H1 (cell line): Measurements from ENCODE around the gene MGAT4B. TPM values are rescaled to one million over a fixed set of nuclear protein-coding genes. Genes with fewer than 3 reads are reported as not detected.

Source experiments
- CEBPB ChIP-seq: IDR thresholded peaks from 2 replicates; pipeline ENCODE4 v1.6.1; 2012; ENCODE audit warnings: low read depth, low read length
- CHD7 ChIP-seq: fragments of 300-600 bp; sonication (generic); IDR thresholded peaks from 2 replicates; pipeline ENCODE4 v1.7.1; 2012; ENCODE audit warnings: low read length, moderate library complexity, mild to moderate bottlenecking, inconsistent platforms; ENCODE audit not compliant: insufficient replicate concordance
- CREB1 ChIP-seq: IDR thresholded peaks from 2 replicates; pipeline ENCODE4 v1.6.1; 2012; ENCODE audit warnings: inconsistent platforms
- E2F6 ChIP-seq: IDR thresholded peaks from 2 replicates; pipeline ENCODE4 v1.6.1; 2012; ENCODE audit warnings: inconsistent platforms
- KDM4A ChIP-seq: IDR thresholded peaks from one replicate; pipeline ENCODE4 v1.7.1; 2012; ENCODE audit warnings: low read depth, mild to moderate bottlenecking, moderate library complexity, low read length, inconsistent platforms; ENCODE audit not compliant: severe bottlenecking
- POLR2AphosphoS5 ChIP-seq: IDR thresholded peaks from 2 replicates; pipeline ENCODE4 v1.6.1; 2011; ENCODE audit warnings: low read depth, low read length
- RNF2 ChIP-seq: fragments of 200-900, 300-1000 bp; sonication (generic); IDR thresholded peaks from 2 replicates; pipeline ENCODE4 v1.7.1; 2016; ENCODE audit warnings: borderline replicate concordance, low read depth, mild to moderate bottlenecking, antibody characterized with exemption, low read length; ENCODE audit not compliant: poor library complexity, severe bottlenecking; ENCODE audit errors: missing control alignments
- TAF1 ChIP-seq: IDR thresholded peaks from 2 replicates; pipeline ENCODE4 v1.6.1; 2011; ENCODE audit warnings: mild to moderate bottlenecking, low read depth, low read length
- polyA plus RNA-seq, 7 experiments: library from polyadenylated mRNA; depleted of rRNA in 3 of 7; stranded (reverse) in 5 of 7; unstranded in 2 of 7; fragments of >200 nt in 5 of 7; fragments of 200-250 nt in 2 of 7; gene quantifications; 1 replicate in 5 of 7; 2 replicates in 1 of 7; 4 replicates in 1 of 7; pipeline versions ENCODE4 v1.2.1 to v1.2.3, GENCODE V29; 2011 to 2013; ENCODE audit warnings: missing spikeins in 2 of 7, mixed read lengths in 2 of 7
- total RNA-seq: library from RNA; stranded (reverse); fragmentation: NEBNext Ultra II Directional; extraction: Animal tissue kit (Norgen Biotek cat#: 25700); gene quantifications from 2 replicates; pipeline ENCODE4 v1.2.1, GENCODE V29; 2021
- TF ChIP-seq, protein P1 (sequence below), 3 experiments: IDR thresholded peaks; 1 replicate in 2 of 3; 2 replicates in 1 of 3; pipeline versions ENCODE4 v1.5.1 to v1.6.1; 2011; ENCODE audit warnings: low read length in 3 of 3, mild to moderate bottlenecking in 3 of 3, inconsistent platforms in 2 of 3, low read depth in 1 of 3, moderate library complexity in 1 of 3; ENCODE audit not compliant: insufficient read depth in 1 of 3; ENCODE audit errors: control extremely low read depth in 1 of 3

MGAT4B gene
- total and polyA plus RNA-seq, 2 of the 8 experiments (the other 6 are each of a cell fraction or from before 2014, with no cell fraction given): 116 to 128 TPM

DNA sequence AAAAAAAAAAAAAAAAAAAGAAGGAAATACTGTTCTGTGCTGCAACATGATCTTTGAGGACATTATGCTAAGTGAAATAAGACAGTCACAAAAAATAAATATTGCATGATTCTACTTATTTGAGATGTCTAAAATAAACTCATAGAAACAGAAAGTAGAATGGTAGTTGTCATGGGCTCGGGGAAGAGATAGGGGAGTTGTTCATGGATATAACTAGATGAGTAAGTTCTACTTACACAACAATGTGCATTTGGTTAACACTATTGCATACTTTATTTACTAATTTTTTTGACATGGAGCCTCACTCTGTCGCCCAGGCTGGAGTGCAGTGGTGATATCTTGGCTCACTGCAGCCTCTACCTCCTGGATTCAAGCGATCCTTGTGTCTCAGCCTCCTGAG lies 58.9 kb downstream of the MGAT4B start (continued):
- TF ChIP-seq CHD7: no peak
- no peak for TF ChIP-seq KDM4A
- no peak for TF ChIP-seq CREB1
- TF ChIP-seq RNF2: no peak
- TF ChIP-seq, protein P1, sequence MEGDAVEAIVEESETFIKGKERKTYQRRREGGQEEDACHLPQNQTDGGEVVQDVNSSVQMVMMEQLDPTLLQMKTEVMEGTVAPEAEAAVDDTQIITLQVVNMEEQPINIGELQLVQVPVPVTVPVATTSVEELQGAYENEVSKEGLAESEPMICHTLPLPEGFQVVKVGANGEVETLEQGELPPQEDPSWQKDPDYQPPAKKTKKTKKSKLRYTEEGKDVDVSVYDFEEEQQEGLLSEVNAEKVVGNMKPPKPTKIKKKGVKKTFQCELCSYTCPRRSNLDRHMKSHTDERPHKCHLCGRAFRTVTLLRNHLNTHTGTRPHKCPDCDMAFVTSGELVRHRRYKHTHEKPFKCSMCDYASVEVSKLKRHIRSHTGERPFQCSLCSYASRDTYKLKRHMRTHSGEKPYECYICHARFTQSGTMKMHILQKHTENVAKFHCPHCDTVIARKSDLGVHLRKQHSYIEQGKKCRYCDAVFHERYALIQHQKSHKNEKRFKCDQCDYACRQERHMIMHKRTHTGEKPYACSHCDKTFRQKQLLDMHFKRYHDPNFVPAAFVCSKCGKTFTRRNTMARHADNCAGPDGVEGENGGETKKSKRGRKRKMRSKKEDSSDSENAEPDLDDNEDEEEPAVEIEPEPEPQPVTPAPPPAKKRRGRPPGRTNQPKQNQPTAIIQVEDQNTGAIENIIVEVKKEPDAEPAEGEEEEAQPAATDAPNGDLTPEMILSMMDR (IDR thresholded peaks at IDR 0.05; ENCODE audit: control extremely low read depth in 1 of 3, insufficient read depth in 1 of 3, low read depth in 1 of 3, low read length in 3 of 3): no peak
- no peak for TF ChIP-seq TAF1
- TF ChIP-seq POLR2AphosphoS5: no peak
- TF ChIP-seq E2F6: no peak
- no peak for TF ChIP-seq CEBPB
